HepG2 (cell line): ENCODE results near the gene NXPH1. TPM values are rescaled to one million over a fixed set of nuclear protein-coding genes. Genes with fewer than 3 reads are reported as not detected.

Source experiments
- ATAC-seq: fragments of 200-7000 bp; cut with Tn5 transposase; 3 replicates; pipeline ENCODE4 v1.9.1; 2020; ENCODE audit warnings: mild to moderate bottlenecking, moderate library complexity
- BruUV-seq: library from RNA; stranded (reverse); fragments of 400-500 nt; replicated peaks from 2 replicates; lab custom pipeline; 2021; lab: Mats Ljungman, UMichigan
- CTCF ChIA-PET: fragments of 300-600 bp; formaldehyde crosslinking; extraction: SDS; loops from one replicate; lab custom pipeline; 2021; ENCODE audit warnings: low total read pairs, inconsistent platforms, low intra/inter-chr PET ratio; lab: Yijun Ruan, JAX
- POLR2A ChIA-PET: fragments of 350-600 bp; sonication (Branson Sonifier 250); formaldehyde crosslinking; loops from one replicate; lab custom pipeline; 2020; ENCODE audit warnings: antibody characterized with exemption, inconsistent platforms; lab: Yijun Ruan, JAX
- DNase-seq: peaks from one replicate; pipeline ENCODE4 v3.0.0-alpha.2; 2015; ENCODE audit warnings: low spot score
- FAIRE-seq: peaks from 3 replicates; lab custom pipeline; 2011; peaks lifted over from hg19 to GRCh38; lab: Jason Lieb, UNC
- H2AFZ ChIP-seq: one replicate; pipeline ENCODE4 v1.6.1; 2011; ENCODE audit warnings: low read length, inconsistent platforms
- H3K27ac ChIP-seq: fragments of 300-600 bp; 3 replicates; pipeline ENCODE4 v1.8.0; 2011; ENCODE audit warnings: mixed run types, mild to moderate bottlenecking, mixed read lengths, low read length, inconsistent platforms; ENCODE audit not compliant: insufficient read depth; ENCODE audit errors: extremely low read length
- H3K27me3 ChIP-seq, 2 experiments: fragments of 200-600 bp in 1 of 2; 2 replicates in 1 of 2; 3 replicates in 1 of 2; pipeline versions ENCODE4 v1.6.0 to v1.8.0; 2011; ENCODE audit warnings: low read length in 2 of 2, mild to moderate bottlenecking in 2 of 2, moderate library complexity in 2 of 2, inconsistent platforms in 1 of 2; ENCODE audit not compliant: insufficient read depth in 2 of 2, control insufficient read depth in 1 of 2
- H3K36me3 ChIP-seq, 2 experiments: fragments of 200-600 bp in 1 of 2; replicated peaks in 1 of 2; 2 replicates in 1 of 2; 3 replicates in 1 of 2; pipeline versions ENCODE4 v1.5.1 to v1.8.0; 2011; ENCODE audit warnings: low read length in 2 of 2, inconsistent platforms in 1 of 2; ENCODE audit not compliant: insufficient read depth in 2 of 2, control insufficient read depth in 1 of 2
- H3K4me1 ChIP-seq: 2 replicates; pipeline ENCODE4 v1.5.1; 2012; ENCODE audit warnings: low read length, inconsistent platforms; ENCODE audit not compliant: insufficient read depth
- H3K4me2 ChIP-seq: 2 replicates; pipeline ENCODE4 v1.6.0; 2011; ENCODE audit warnings: low read depth, low read length, inconsistent platforms
- H3K4me3 ChIP-seq, 3 experiments: fragments of 200-600 bp in 1 of 3; sonication (generic), shearing (Covaris generic) in 1 of 3; replicated peaks in 1 of 3; 2 replicates each; pipeline ENCODE4 v1.5.1; 2011 to 2016; ENCODE audit warnings: low read length in 3 of 3, inconsistent platforms in 2 of 3, low read depth in 2 of 3, mild to moderate bottlenecking in 2 of 3, control low read depth in 1 of 3, mixed read lengths in 1 of 3; ENCODE audit not compliant: insufficient read depth in 1 of 3
- H3K79me2 ChIP-seq: one replicate; pipeline ENCODE4 v1.6.1; 2011; ENCODE audit warnings: low read length, inconsistent platforms; ENCODE audit not compliant: insufficient read depth
- H3K9ac ChIP-seq: 2 replicates; pipeline ENCODE4 v1.6.0; 2011; ENCODE audit warnings: mild to moderate bottlenecking, low read depth, low read length, inconsistent platforms; ENCODE audit not compliant: insufficient read depth
- H3K9me3 ChIP-seq: 2 replicates; pipeline ENCODE4 v1.5.1; 2012; ENCODE audit warnings: mild to moderate bottlenecking, low read length
- H4K20me1 ChIP-seq: 2 replicates; pipeline ENCODE4 v1.6.0; 2011; ENCODE audit warnings: inconsistent platforms, mild to moderate bottlenecking, low read length, moderate library complexity; ENCODE audit not compliant: insufficient read depth
- ARID5B ChIP-seq: IDR thresholded peaks from 2 replicates; pipeline ENCODE4 v1.4.0; 2020; ENCODE audit warnings: mild to moderate bottlenecking, missing genetic modification reagents
- ASH2L ChIP-seq: fragments of 300-600, 200-600 bp; sonication (generic); IDR thresholded peaks from 2 replicates; pipeline ENCODE4 v1.7.0; 2017; ENCODE audit warnings: low read depth, mild to moderate bottlenecking, moderate library complexity, mixed read lengths, low read length; ENCODE audit not compliant: insufficient read length
- BCL6 ChIP-seq: IDR thresholded peaks from 2 replicates; pipeline ENCODE4 v1.6.1; 2016; ENCODE audit warnings: missing genetic modification reagents, missing compliant biosample characterization
- EHMT2 ChIP-seq: fragments of 200-600 bp; sonication (generic); IDR thresholded peaks from 2 replicates; pipeline ENCODE4 v1.7.0; 2017; ENCODE audit warnings: antibody characterized with exemption, low read depth, low read length, borderline replicate concordance
- FOXK1 ChIP-seq: sonication (generic); formaldehyde crosslinking; IDR thresholded peaks from 2 replicates; pipeline ENCODE4 v1.4.0; 2020; ENCODE audit warnings: low read depth, missing genetic modification reagents, borderline replicate concordance
- FOXP1 ChIP-seq, 2 experiments: fragments of 450-650 bp in 1 of 2; IDR thresholded peaks; 2 replicates each; pipeline ENCODE4 v1.6.1; 2017 to 2018; ENCODE audit warnings: antibody characterized with exemption in 1 of 2
- FOXP4 ChIP-seq: sonication (generic); formaldehyde crosslinking; IDR thresholded peaks from 2 replicates; pipeline ENCODE4 v1.4.0; 2020; ENCODE audit warnings: missing genetic modification reagents
- GABPA ChIP-seq, 2 experiments: IDR thresholded peaks; 2 replicates each; pipeline ENCODE4 v1.6.1; 2011 to 2016; ENCODE audit warnings: low read depth in 2 of 2, low read length in 1 of 2, missing biosample characterization in 1 of 2, missing genetic modification characterization in 1 of 2
- HMG20A ChIP-seq: IDR thresholded peaks from 2 replicates; pipeline ENCODE4 v1.6.1; 2016; ENCODE audit warnings: borderline replicate concordance
- MYC ChIP-seq: sonication (generic); formaldehyde crosslinking; IDR thresholded peaks from 2 replicates; pipeline ENCODE4 v1.9.0; 2021; ENCODE audit warnings: missing genetic modification reagents, borderline replicate concordance
- NFIC ChIP-seq: IDR thresholded peaks from 2 replicates; pipeline ENCODE4 v1.6.1; 2012; ENCODE audit warnings: mild to moderate bottlenecking, low read length, inconsistent platforms
- PPARG ChIP-seq: conservative IDR thresholded peaks from 2 replicates; pipeline ENCODE4 v1.6.1; 2016; ENCODE audit warnings: missing biosample characterization, missing genetic modification reagents
- SAP130 ChIP-seq: IDR thresholded peaks from 2 replicates; pipeline ENCODE4 v1.6.1; 2016; ENCODE audit warnings: low read depth
- SNAPC2 ChIP-seq: sonication (generic); formaldehyde crosslinking; IDR thresholded peaks from 2 replicates; pipeline ENCODE4 v1.8.1; 2022; ENCODE audit warnings: mild to moderate bottlenecking, missing genetic modification reagents
- SOX13 ChIP-seq, 3 experiments: fragments of 450-650 bp in 1 of 3; sonication (generic) in 1 of 3; formaldehyde crosslinking in 1 of 3; IDR thresholded peaks in 2 of 3; conservative IDR thresholded peaks in 1 of 3; 2 replicates each; pipeline versions ENCODE4 v1.5.0 to v1.6.1; 2016 to 2020; ENCODE audit warnings: antibody characterized with exemption in 1 of 3, mild to moderate bottlenecking in 1 of 3, missing compliant biosample characterization in 1 of 3, missing genetic modification reagents in 1 of 3, moderate library complexity in 1 of 3
- SOX5 ChIP-seq: IDR thresholded peaks from 2 replicates; pipeline ENCODE4 v1.6.1; 2016; ENCODE audit warnings: borderline replicate concordance
- TCF7 ChIP-seq: sonication (generic); IDR thresholded peaks from 2 replicates; pipeline ENCODE4 v1.6.1; 2016; ENCODE audit warnings: antibody characterized with exemption, low read depth
- TFAP4 ChIP-seq: sonication (generic); IDR thresholded peaks from 2 replicates; pipeline ENCODE4 v1.6.1; 2016; ENCODE audit warnings: low read depth, borderline replicate concordance
- ZMYM3 ChIP-seq: sonication (generic); formaldehyde crosslinking; IDR thresholded peaks from 2 replicates; pipeline ENCODE4 v1.5.1; 2020; ENCODE audit warnings: mild to moderate bottlenecking, missing genetic modification reagents
- WGBS: methylation state at CpG from one replicate; pipeline ENCODE4 v1.1.6; 2017; ENCODE audit warnings: low lambda C conversion rate; 5-methylcytosine and 5-hydroxymethylcytosine counted together
- in situ Hi-C: cut with HindIII; loops from 2 replicates; pipeline ENCODE4 v1.10.0; 2017; ENCODE audit warnings: low pct_unique_long_range_greater_than_20kb; ENCODE audit not compliant: extremely low pct_ligation_motif_present
- intact Hi-C: fragments of 100-400 bp; cut with micrococcal nuclease; formaldehyde crosslinking; loops from one replicate; pipeline ENCODE4 v1.10.0; 2022; ENCODE audit not compliant: unreplicated experiment
- polyA plus RNA-seq, 8 experiments: library from polyadenylated mRNA; depleted of rRNA in 3 of 8; stranded (reverse) in 7 of 8; unstranded in 1 of 8; fragments of >200 nt; fragmentation: Illumina TruSeq in 4 of 8; extraction: Trizol in 4 of 8; gene quantifications; 2 replicates each; pipeline versions ENCODE4 v1.2.1 to v1.2.3, GENCODE V29; 2011 to 2016; ENCODE audit warnings: low read depth in 4 of 8, missing spikeins in 1 of 8, mixed read lengths in 1 of 8; ENCODE audit not compliant: insufficient read depth in 1 of 8
- total RNA-seq, 5 experiments: library from RNA; depleted of rRNA; stranded (reverse); fragments of >200 nt; fragmentation: Illumina TruSeq; extraction: Trizol; gene quantifications; 2 replicates each; pipeline ENCODE4 v1.2.3, GENCODE V29; 2016; ENCODE audit warnings: low read depth in 1 of 5

NXPH1 gene
- total and polyA plus RNA-seq, 2 of the 13 experiments (the other 11 are each of a cell fraction or from before 2014, with no cell fraction given): not detected

- in situ Hi-C loops: no loop called here
- H3K4me1 ChIP-seq: no peaks in the 10 kb centered on the region
- no TSS peak for BruUV-seq
- POLR2A ChIA-PET: no interaction called here
- DNase-seq (peak; percentile 23), ATAC-seq (no peak; the same call in 2 of the 3 replicates), FAIRE-seq (no peak)
- CTCF ChIA-PET: no interaction called here
- under 1% methylated on average over 5 of the region's 5 CpGs for WGBS
- H3K79me2 ChIP-seq: no peaks in the 10 kb centered on the region
- no peak overlapping the region for H3K9ac ChIP-seq
- H4K20me1 ChIP-seq: no peaks in the 10 kb centered on the region
- no peaks in the 10 kb centered on the region for H3K36me3 ChIP-seq
- H2AFZ ChIP-seq: no peak overlapping the region
- intact Hi-C loops: no loop called here
- H3K4me2 ChIP-seq: peak overlapping the region; percentile 14
- H3K27ac ChIP-seq: no peak overlapping the region
- H3K4me3 ChIP-seq: no peak overlapping the region
- H3K27me3 ChIP-seq: no peaks in the 10 kb centered on the region
- H3K9me3 ChIP-seq: no peaks in the 10 kb centered on the region
- TF ChIP-seq PPARG (CRISPR knock-in tag) (no peak), HMG20A (CRISPR knock-in tag) (peak; percentile 27; the same call in 1 of the 2 replicates), ARID5B (CRISPR knock-in tag) (peak; percentile 63), TFAP4 (peak; percentile 80), SNAPC2 (CRISPR knock-in tag) (no peak), GABPA (IDR thresholded peaks at IDR 0.05; ENCODE audit: low read depth, low read length) (no peak), GABPA (CRISPR knock-in tag; IDR thresholded peaks at IDR 0.05; ENCODE audit: low read depth) (0 out of 2 replicates have a peak, but pooled peaks have one; percentile 11), FOXP1 (IDR thresholded peaks at IDR 0.05) (peak; percentile 17; the same call in 1 of the 2 replicates), FOXP1 (CRISPR knock-in tag; IDR thresholded peaks at IDR 0.05) (peak; percentile 74), BCL6 (CRISPR knock-in tag) (peak; percentile 80), ZMYM3 (CRISPR knock-in tag) (no peak), MYC (CRISPR knock-in tag) (no peak), ASH2L (no peak), EHMT2 (no peak), SAP130 (CRISPR knock-in tag) (peak; percentile 14; the same call in 1 of the 2 replicates), FOXK1 (no peak), FOXP4 (CRISPR knock-in tag) (0 out of 2 replicates have a peak, but pooled peaks have one; percentile 35), NFIC (peak; percentile 27; the same call in 1 of the 2 replicates), SOX5 (CRISPR knock-in tag) (peak; percentile 38; the same call in 1 of the 2 replicates), TCF7 (peak; percentile 69), SOX13 (IDR thresholded peaks at IDR 0.05) (no peak), SOX13 (CRISPR knock-in tag; conservative IDR thresholded peaks at IDR 0.05 in 1 of 2, IDR thresholded peaks at IDR 0.05 in 1 of 2) (peak in 1 of 2 experiments; percentile 14; a peak in 1 of 4 replicates)
Measured at GRCh38 chr7:8594115-8594514, 160.7 kb downstream of the NXPH1 start.
